H9 (cell line): ENCODE results near the gene ARMC5. TPM values are rescaled to one million over a fixed set of nuclear protein-coding genes. Genes with fewer than 3 reads are reported as not detected.

Experiments
- DNase-seq: peaks from one replicate; pipeline ENCODE4 v3.0.0-alpha.2; 2017
- H2AFZ ChIP-seq: one replicate; pipeline ENCODE4 v1.6.1; 2013; ENCODE audit warnings: mild to moderate bottlenecking, low read length, control low read depth, moderate library complexity
- H2AK5ac ChIP-seq: 2 replicates; pipeline ENCODE4 v1.6.1; 2013; ENCODE audit warnings: low read length, control low read depth, mixed read lengths; ENCODE audit not compliant: insufficient read length
- H2BK120ac ChIP-seq: one replicate; pipeline ENCODE4 v1.6.1; 2013; ENCODE audit warnings: low read depth, mild to moderate bottlenecking, low read length, control low read depth, inconsistent platforms; ENCODE audit not compliant: poor library complexity, severe bottlenecking
- H2BK12ac ChIP-seq: 2 replicates; pipeline ENCODE4 v1.6.1; 2013; ENCODE audit warnings: low read length, control low read depth, mixed read lengths, low read depth; ENCODE audit not compliant: insufficient read length
- H2BK15ac ChIP-seq: 2 replicates; pipeline ENCODE4 v1.6.1; 2013; ENCODE audit warnings: low read depth, low read length, control low read depth
- H2BK20ac ChIP-seq: one replicate; pipeline ENCODE4 v1.6.1; 2013; ENCODE audit warnings: low read depth, mild to moderate bottlenecking, low read length, control low read depth, inconsistent platforms; ENCODE audit not compliant: poor library complexity, severe bottlenecking
- H2BK5ac ChIP-seq: 2 replicates; pipeline ENCODE4 v1.6.1; 2013; ENCODE audit warnings: low read length, control low read depth, mixed read lengths; ENCODE audit not compliant: insufficient read length
- H3K14ac ChIP-seq: 2 replicates; pipeline ENCODE4 v1.6.1; 2013; ENCODE audit warnings: low read length, control low read depth; ENCODE audit not compliant: insufficient read depth
- H3K18ac ChIP-seq: 2 replicates; pipeline ENCODE4 v1.6.1; 2013; ENCODE audit warnings: low read depth, mild to moderate bottlenecking, mixed read lengths, low read length, control low read depth; ENCODE audit not compliant: insufficient read length
- H3K23ac ChIP-seq: 2 replicates; pipeline ENCODE4 v1.6.1; 2013; ENCODE audit warnings: low read length, control low read depth, mixed read lengths, low read depth; ENCODE audit not compliant: insufficient read length
- H3K23me2 ChIP-seq: 2 replicates; pipeline ENCODE4 v1.6.1; 2013; ENCODE audit warnings: low read depth, mild to moderate bottlenecking, mixed read lengths, low read length, control low read depth; ENCODE audit not compliant: insufficient read length, poor library complexity, severe bottlenecking
- H3K27ac ChIP-seq: 2 replicates; pipeline ENCODE4 v1.5.1; 2013; ENCODE audit warnings: low read length, control low read depth, mixed read lengths, low read depth; ENCODE audit not compliant: insufficient read length
- H3K27me3 ChIP-seq: 2 replicates; pipeline ENCODE4 v1.6.1; 2013; ENCODE audit warnings: low read length, control low read depth, inconsistent platforms; ENCODE audit not compliant: insufficient read depth
- H3K4ac ChIP-seq: 2 replicates; pipeline ENCODE4 v1.6.1; 2013; ENCODE audit warnings: low read depth, mild to moderate bottlenecking, control low read depth, inconsistent platforms, low read length, moderate library complexity
- H3K4me1 ChIP-seq: 2 replicates; pipeline ENCODE4 v1.6.1; 2013; ENCODE audit warnings: low read length, control low read depth, inconsistent platforms; ENCODE audit not compliant: insufficient read depth
- H3K4me2 ChIP-seq: 2 replicates; pipeline ENCODE4 v1.6.1; 2013; ENCODE audit warnings: low read length, control low read depth, mixed read lengths; ENCODE audit not compliant: insufficient read length, insufficient read depth
- H3K56ac ChIP-seq: 2 replicates; pipeline ENCODE4 v1.6.1; 2013; ENCODE audit warnings: low read depth, mild to moderate bottlenecking, mixed read lengths, low read length, control low read depth; ENCODE audit not compliant: insufficient read length
- H3K79me1 ChIP-seq: 2 replicates; pipeline ENCODE4 v1.6.1; 2013; ENCODE audit warnings: low read depth, mild to moderate bottlenecking, moderate library complexity, low read length, control low read depth, inconsistent platforms; ENCODE audit not compliant: insufficient read depth, poor library complexity, severe bottlenecking
- H3K79me2 ChIP-seq: 2 replicates; pipeline ENCODE4 v1.6.1; 2013; ENCODE audit warnings: low read length, control low read depth, inconsistent platforms; ENCODE audit not compliant: insufficient read depth
- H3K9ac ChIP-seq: 2 replicates; pipeline ENCODE4 v1.6.1; 2013; ENCODE audit warnings: low read length, control low read depth, mixed read lengths; ENCODE audit not compliant: insufficient read length; ENCODE audit errors: extremely low read depth
- H3K9me3 ChIP-seq: one replicate; pipeline ENCODE4 v1.6.1; 2013; ENCODE audit warnings: low read depth, low read length, inconsistent platforms; ENCODE audit not compliant: control insufficient read depth
- H3T11ph ChIP-seq: one replicate; pipeline ENCODE4 v1.6.1; 2013; ENCODE audit warnings: mild to moderate bottlenecking, low read length, control low read depth, inconsistent platforms
- H4K20me1 ChIP-seq: one replicate; pipeline ENCODE4 v1.6.1; 2013; ENCODE audit not compliant: control insufficient read depth, insufficient read length, insufficient read depth
- H4K5ac ChIP-seq: 2 replicates; pipeline ENCODE4 v1.6.1; 2013; ENCODE audit warnings: low read depth, mild to moderate bottlenecking, mixed read lengths, low read length, control low read depth; ENCODE audit not compliant: insufficient read length
- H4K8ac ChIP-seq: replicated peaks from 2 replicates; pipeline ENCODE4 v1.6.1; 2013; ENCODE audit warnings: low read length, control low read depth, mixed read lengths, low read depth; ENCODE audit not compliant: insufficient read length
- H4K91ac ChIP-seq: 2 replicates; pipeline ENCODE4 v1.6.1; 2013; ENCODE audit warnings: low read depth, mild to moderate bottlenecking, moderate library complexity, mixed read lengths, low read length, control low read depth; ENCODE audit not compliant: insufficient read length
- H3K27ac Mint-ChIP-seq, 3 experiments: 2 replicates in 2 of 3; 3 replicates in 1 of 3; pipeline ENCODE4 v1.8.0; 2020 to 2021; ENCODE audit warnings: mixed read lengths in 3 of 3, mild to moderate bottlenecking in 1 of 3, moderate library complexity in 1 of 3
- H3K27me3 Mint-ChIP-seq: 2 replicates; pipeline ENCODE4 v1.8.0; 2021; ENCODE audit warnings: low read depth, mild to moderate bottlenecking, moderate library complexity, mixed read lengths
- H3K36me3 Mint-ChIP-seq, 3 experiments: 2 replicates in 2 of 3; 3 replicates in 1 of 3; pipeline ENCODE4 v1.8.0; 2020 to 2021; ENCODE audit warnings: low read depth in 3 of 3, mixed read lengths in 3 of 3; ENCODE audit not compliant: insufficient read depth in 1 of 3
- H3K4me1 Mint-ChIP-seq, 2 experiments: 2 replicates each; pipeline ENCODE4 v1.8.0; 2020; ENCODE audit warnings: mixed read lengths in 2 of 2
- H3K4me3 Mint-ChIP-seq, 2 experiments: 2 replicates in 1 of 2; 3 replicates in 1 of 2; pipeline ENCODE4 v1.8.0; 2020 to 2021; ENCODE audit warnings: mild to moderate bottlenecking in 2 of 2, mixed read lengths in 2 of 2, moderate library complexity in 1 of 2
- H3K9me3 Mint-ChIP-seq, 2 experiments: 2 replicates in 1 of 2; 3 replicates in 1 of 2; pipeline ENCODE4 v1.8.0; 2020; ENCODE audit warnings: mild to moderate bottlenecking in 2 of 2, mixed read lengths in 2 of 2, moderate library complexity in 1 of 2
- CTCF ChIP-seq: fragments of 200-600 bp; sonication (generic); conservative IDR thresholded peaks from 3 replicates; pipeline ENCODE4 v1.8.0; 2021; ENCODE audit warnings: antibody characterized with exemption, mild to moderate bottlenecking
- WGBS: extraction: QIAGEN DNeasy Blood & Tissue Kit; methylation state at CpG from one replicate; pipeline ENCODE4 v1.1.7; 2013; ENCODE audit warnings: missing lambda C conversion rate, low lambda C conversion rate, mixed read lengths; ENCODE audit not compliant: insufficient read length; ENCODE audit errors: extremely low coverage; 5-methylcytosine and 5-hydroxymethylcytosine counted together
- total RNA-seq: library from RNA; stranded (reverse); gene quantifications from 2 replicates; pipeline ENCODE4 v1.2.1, GENCODE V29; 2021

The ARMC5 gene
- total RNA-seq, 1 experiment from 2014 or later, result 18.7 TPM

GRCh38 chr16:31486045-31486444, 26.7 kb downstream of the ARMC5 start:
- H3K27ac Mint-ChIP-seq, result peak overlapping the region in 1 of 3 experiments; percentile 83; a peak in 1 of 7 replicates
- H2BK5ac ChIP-seq, result no peak overlapping the region
- H3K36me3 Mint-ChIP-seq, result peaks cover 5 to 15% (median 9%) of the 10 kb centered on the region in 3 experiments; a peak in 6 of 7 replicates
- no peak overlapping the region for H3K56ac ChIP-seq
- no peaks in the 10 kb centered on the region for H3K79me2 ChIP-seq
- H3K9me3 ChIP-seq, result no peaks in the 10 kb centered on the region
- peaks cover 76% of the 10 kb centered on the region for H3K27me3 Mint-ChIP-seq
- no peaks in the 10 kb centered on the region for H4K20me1 ChIP-seq
- no peak overlapping the region for H3K4ac ChIP-seq
- no peak overlapping the region for H3K9ac ChIP-seq
- H4K5ac ChIP-seq, result no peak overlapping the region
- H2BK120ac ChIP-seq, result no peak overlapping the region
- H3K23ac ChIP-seq, result no peak overlapping the region
- DNase-seq, result no peak
- H3K14ac ChIP-seq, result no peak overlapping the region
- H3K79me1 ChIP-seq, result no peaks in the 10 kb centered on the region
- peaks cover 13% of the 10 kb centered on the region; the same call in 1 of the 2 replicates for H3K27me3 ChIP-seq
- no peaks in the 10 kb centered on the region for H3K4me1 ChIP-seq
- no peak overlapping the region for H2AFZ ChIP-seq
- H2AK5ac ChIP-seq, result no peak overlapping the region
- H3K27ac ChIP-seq, result no peak overlapping the region
- no peak overlapping the region for H3K4me2 ChIP-seq
- no peak for TF ChIP-seq CTCF
- no peak overlapping the region for H2BK20ac ChIP-seq
- H3K18ac ChIP-seq, result no peak overlapping the region
- H3K23me2 ChIP-seq, result peaks cover 11% of the 10 kb centered on the region
- WGBS, result no CpG with 5 or more reads among the region's 5 CpGs
- no peak overlapping the region for H2BK12ac ChIP-seq
- H3K4me1 Mint-ChIP-seq, result peaks cover 8 to 13% of the 10 kb centered on the region in 2 experiments
- H3K9me3 Mint-ChIP-seq, result peaks cover 0 to 2% of the 10 kb centered on the region in 2 experiments; a peak in 2 of 5 replicates
- no peak overlapping the region for H4K8ac ChIP-seq
- no peak overlapping the region for H3T11ph ChIP-seq
- H4K91ac ChIP-seq, result no peak overlapping the region
- no peak overlapping the region for H2BK15ac ChIP-seq
- H3K4me3 Mint-ChIP-seq, result peak overlapping the region in 1 of 2 experiments; percentile 84; a peak in 3 of 5 replicates
